HG03095 (cell line): ENCODE measurements around the gene NHS.

Experiments used
- ATAC-seq: cut with Tn5 transposase; IDR thresholded peaks from one replicate; pipeline ENCODE4 v1.9.1; 2021; ENCODE audit warnings: moderate library complexity; ENCODE audit not compliant: unreplicated experiment

Gene NHS

DNA sequence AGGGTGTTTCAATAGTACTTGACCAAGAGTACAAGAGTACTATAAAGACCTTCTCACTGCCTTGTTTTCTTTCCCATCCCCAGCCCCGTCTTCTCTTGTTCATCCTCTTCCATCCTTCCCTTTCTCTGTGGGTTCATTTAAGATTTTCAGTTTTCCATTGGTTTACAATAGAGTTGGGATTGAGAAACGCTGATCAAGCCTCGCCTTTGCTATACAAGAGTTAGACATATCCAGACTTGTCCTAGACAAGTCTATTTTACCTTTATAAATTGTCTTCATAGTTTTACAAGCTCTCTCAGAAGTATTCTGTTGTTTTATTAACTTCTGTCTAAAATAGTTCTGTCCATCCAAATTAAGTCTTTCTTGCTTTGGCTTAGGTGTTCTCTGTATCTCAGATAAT is 332.7 kb downstream of the NHS start:
- ATAC-seq = no peak

DNA sequence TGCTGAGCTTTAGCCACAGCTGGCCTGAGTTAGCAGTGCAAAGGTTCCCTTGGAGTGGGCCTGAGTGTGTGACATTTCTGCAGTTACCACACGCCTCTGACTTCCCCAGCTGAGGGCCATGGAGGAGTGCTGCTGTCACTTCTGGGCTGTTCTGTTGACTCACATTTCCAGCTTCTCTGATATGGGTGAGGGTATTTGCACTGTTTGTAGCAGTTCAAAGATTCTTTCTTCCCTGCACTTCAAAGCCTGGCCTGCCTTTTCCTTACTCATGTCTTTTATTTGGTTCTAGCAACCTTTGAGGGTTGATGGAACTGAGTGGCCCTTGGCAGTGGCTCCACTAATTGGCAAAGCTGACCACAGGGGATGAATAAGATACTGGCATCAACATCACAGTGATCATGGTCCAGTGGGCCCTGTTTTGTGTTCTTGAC is 335.9 kb downstream of the NHS start:
- ATAC-seq = no peak

DNA sequence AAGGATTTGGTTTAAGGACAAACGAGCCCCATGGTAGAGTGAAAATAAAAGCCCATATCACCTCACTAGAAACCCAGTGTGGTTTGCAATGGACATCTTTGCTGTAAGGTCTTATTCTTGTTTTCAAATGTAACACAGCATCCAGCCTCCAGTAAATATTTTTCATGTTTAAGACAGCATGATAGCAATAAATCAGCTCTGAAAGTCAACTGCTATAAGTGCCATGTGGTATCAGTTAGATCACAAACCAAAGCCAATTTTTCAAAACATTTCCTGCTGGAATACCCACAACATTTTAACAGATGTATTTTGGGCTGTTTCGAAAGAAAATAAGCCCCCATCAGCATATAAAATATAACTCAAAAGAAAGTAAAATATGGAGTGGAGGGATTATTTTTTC is 338.3 kb downstream of the NHS start:
- no peak for ATAC-seq

DNA sequence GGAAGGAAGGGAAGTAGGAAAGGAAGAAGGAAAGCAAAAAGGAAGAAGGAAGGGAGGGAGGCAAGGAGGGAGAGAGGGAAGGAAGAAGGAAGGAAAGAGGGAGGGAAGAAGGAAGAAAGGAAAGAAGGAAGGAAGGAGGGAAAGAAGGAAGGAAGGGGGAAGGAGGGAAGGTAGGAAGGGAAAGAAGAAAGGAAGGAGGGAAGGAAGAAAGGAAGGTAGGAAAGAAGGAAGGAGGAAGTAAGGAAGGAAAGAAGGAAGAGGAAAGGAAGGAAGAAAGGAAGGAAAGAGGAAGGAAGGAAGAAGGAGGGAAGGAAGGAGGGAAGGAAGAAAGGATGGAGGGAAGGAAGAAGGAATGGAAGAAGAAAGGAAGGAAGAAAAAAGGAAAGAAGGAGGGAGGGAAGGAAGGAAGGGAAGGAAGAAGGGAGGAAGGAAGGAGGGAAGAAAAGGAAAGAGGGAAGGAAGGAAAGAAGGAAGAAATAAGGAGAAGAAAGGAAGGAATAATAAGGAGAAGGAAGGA is 343.7 kb downstream of the NHS start:
- ATAC-seq = no peak

DNA sequence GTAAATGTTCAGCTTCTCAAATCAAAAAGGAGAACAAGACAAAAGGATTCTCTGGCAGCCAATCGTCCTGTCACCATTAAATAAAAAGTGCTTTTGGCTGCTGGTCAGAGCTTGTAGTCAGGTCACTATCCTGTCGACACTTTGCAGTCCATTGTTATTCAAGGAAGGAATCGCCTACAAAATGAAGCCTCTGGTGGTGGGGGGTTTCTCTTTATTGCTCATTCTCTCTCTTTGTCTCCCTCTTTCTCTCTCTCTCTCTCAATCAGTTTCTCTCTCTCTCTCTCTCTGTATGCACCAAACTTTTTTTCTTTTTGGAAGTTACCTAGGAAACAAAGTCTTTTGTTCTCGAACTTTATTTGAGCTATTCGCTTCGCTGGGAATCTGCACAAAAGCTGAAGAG is 344.7 kb downstream of the NHS start:
- no peak for ATAC-seq

DNA sequence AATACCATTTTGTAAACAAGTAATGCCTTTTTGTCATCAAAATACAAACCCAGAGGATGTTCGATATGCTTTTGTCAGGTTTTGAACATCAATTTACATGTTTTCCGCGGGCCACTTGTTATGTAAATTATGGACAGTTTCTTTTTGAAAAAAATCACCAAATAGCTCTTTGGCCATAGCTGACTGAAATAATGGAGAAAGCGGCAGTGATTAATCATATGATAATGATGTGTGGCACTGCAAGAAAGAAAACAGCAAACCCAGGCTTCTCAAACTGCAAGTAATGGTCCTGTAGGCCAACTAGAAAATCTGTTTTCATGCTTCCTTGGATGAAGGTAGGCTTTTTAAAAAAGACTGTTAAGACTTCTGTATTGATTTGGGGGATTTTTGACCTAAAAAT is 346.7 kb downstream of the NHS start:
- ATAC-seq = no peak

DNA sequence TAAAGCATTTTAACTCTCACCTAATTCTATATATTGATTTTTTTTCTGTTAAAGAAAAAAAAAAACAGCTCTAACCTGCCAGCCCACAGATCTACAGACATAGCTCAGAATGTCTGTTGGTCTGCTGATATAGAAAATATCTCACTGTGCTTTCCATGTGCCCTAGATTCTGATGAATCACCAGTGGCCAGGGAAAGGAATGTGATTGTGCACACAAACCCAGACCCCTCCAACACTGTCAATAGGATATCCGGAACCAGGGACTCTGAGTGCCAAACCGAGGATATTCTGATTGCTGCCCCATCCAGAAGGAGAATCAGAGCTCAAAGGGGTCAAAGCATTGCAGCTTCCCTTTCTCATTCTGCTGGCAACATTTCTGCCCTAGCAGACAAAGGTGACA is 350.2 kb downstream of the NHS start:
- ATAC-seq = no peak

DNA sequence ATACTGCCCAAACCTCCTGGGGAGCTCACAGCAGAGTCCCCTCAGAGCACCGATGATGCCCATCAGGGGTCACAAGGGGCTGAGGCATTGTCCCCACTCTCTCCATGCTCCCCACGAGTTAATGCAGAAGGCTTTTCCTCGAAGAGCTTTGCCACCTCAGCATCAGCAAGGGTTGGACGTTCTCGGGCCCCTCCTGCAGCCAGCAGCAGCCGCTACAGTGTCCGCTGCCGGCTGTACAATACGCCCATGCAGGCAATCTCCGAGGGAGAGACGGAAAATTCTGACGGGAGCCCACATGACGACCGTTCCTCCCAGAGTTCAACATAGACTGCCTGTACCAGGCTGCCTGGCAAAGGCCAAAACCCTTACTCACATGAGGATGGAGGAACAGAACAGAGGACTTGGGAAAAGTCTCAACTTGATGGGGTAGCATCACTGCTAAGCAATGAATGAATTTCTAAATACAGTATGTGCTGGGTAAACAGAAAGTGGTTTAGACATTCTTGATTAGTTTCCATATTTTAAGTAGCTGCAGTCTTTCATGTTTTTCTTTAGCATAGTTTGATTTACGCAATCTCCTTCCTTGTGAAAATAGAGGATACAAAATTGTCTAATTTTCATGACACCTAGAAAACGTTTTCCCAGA is 357.3 kb downstream of the NHS start:
- no peak for ATAC-seq

DNA sequence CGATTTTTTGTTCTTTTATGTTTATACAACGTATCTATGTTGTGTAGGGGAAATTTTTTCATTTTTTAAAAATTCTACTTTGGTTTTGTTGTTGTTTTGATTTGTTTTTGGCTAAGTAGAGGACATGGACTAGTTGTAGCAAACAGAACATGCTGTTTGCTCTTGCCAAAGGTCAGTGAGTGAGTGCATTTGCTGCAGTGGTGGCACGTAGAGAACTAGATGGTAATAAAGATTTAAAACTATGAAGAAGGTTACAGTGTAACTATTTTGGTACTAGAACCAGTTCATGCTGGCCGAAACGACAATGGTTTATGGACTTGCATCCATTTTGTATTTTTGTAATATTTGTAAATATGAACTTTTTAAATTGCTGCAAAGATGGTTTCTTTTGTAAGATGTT is 360.4 kb downstream of the NHS start:
- no peak for ATAC-seq

DNA sequence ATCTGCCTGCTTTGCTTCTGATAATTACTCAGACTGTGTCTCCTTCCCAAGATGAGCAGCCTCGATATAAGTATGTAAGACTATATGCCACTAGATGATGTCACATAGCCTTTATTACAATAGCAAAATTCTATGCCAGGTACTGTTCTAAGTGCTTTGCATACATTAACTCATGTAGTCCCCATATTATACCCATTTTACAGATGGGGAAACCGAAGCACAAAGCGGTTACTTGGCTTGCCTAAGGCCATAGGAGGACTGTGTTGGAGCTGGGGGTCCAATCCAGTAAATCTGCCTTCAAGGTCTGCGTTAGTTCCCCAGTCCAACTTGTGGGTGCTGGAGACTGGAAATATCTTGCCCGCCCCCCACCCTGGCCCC is 361.5 kb downstream of the NHS start:
- no peak for ATAC-seq

DNA sequence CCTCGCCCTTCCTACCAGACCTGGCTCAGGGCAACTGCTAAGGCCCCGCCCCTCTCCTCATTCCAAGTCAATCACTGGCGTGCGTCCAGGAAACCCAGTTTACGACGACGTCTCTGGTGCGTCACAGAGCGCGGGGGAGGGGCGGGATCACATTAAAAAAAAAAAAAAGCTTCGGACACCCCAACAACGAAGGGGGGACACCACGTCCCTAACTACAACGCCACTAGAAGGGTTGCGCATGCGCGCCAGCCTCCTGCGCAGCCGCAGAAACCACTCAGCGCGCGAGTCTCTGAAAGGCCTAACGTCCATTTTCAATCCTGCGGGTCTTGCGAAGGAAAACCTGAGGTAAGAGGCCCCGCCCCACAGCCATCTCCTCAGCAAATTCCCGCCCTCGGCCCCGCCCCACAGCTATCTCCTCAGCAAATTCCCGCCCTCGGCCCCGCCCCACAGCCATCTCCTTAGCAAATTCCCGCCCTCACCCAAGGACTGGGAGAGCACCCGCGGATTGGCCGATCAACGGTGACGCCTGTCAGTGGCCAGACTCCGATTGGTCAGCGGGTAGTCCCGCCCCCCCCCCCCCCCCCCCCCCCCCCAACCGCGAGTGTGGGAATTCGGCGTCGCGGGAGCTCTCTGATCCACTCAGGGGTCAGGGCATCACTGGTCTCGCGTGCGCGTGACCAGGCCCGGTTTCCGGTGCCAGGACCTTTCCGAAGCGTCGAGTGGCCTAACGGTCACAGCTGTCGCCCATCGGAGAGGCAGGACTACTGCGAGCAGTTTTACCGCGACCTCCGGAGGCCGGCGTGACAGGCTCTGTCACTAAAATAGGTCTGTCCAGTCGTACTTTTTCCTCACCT is 362.1 kb downstream of the NHS start, which contains the start of gene SCML1:
Gene SCML1 (plus strand): TSS at position 638 of the 854 bp plus-strand sequence. CDS start 6,694 bp downstream, outside the sequence.
- ATAC-seq = no peak

DNA sequence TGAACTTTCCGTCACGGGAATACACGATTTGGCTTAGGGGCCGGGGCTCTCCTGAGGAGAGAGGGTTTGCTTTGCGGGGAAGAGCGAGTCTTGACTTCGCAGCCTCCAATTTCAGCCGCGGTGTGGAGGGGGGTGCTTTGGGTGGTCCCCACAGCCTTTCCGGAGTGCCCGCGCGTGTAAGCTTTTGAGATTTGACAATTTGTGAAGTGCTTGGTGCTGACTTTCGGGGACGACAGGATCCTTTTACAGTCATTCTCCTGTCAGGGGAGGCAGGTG is 362.6 kb downstream of the NHS start:
- no peak for ATAC-seq

DNA sequence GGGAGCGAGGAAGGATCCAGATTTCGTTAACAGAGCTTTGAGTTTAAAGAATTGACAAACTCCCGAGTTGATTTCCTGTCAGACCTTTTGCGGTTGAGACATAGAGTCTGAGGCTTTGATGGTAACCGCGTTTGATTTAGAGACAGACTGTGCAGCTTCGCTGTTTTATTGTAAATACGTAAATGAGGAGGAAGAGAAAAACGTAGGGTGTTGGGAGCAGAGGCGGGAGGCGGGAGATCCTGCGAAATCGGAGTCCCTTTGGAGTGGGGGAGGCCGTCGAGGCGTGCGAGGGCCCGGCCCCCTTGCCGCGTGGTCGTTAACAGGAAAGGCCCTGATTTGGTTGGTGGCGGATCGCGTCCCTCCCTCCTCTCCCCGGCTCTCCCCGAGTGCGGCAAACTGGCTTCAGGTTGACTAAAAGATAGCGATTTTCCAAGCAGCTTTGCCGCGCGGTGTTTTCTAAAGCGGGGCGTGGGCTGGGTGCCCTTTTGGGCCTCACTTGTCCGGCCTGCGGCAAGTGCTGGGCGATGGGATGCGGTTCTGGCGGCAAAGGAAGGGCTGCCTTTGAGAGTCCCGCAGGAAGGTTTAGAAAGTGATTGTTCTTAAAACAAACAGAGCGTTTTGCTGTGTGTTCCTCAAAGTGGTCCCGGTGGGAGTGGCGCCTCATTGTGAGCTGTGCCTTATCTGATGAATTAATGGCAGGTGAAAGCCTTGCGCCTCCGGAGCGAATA is 363.1 kb downstream of the NHS start:
- ATAC-seq = no peak

DNA sequence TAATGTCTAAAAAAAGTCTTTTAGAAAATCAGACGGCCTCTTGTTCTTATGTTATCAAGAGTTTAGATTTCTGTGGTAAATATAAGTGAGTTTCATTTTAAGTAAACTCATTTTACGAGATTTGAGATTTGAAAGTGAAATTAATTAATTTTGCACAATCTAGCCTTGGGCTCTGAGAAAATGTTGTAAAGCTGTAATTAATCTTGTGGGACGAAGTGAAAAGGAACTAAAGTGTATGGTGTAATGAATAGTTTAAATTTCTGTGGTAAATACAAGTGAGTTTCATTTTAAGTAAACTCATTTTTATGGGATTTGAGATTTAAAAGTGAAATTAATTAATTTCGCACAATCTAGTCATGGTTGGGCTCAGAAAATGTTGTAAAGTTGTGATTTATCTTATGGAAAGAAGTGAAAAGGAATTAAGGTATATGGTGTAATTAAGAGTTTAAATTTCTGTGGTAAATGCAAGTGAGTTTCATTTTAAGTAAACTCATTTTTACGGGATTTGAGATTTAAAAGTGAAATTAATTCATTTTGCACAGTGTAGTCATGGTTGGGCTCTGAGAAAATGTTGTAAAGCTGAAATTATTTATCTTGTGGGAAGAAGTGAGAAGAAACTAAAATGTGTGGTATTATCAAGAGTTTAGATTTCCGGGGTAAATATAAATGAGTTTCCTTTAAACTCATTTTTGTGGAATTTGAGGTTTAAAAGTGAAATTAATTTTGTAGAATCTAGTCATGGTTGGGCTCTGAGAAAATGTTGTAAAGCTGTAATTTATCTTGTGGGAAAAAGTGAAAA is 363.9 kb downstream of the NHS start:
- ATAC-seq = no peak

DNA sequence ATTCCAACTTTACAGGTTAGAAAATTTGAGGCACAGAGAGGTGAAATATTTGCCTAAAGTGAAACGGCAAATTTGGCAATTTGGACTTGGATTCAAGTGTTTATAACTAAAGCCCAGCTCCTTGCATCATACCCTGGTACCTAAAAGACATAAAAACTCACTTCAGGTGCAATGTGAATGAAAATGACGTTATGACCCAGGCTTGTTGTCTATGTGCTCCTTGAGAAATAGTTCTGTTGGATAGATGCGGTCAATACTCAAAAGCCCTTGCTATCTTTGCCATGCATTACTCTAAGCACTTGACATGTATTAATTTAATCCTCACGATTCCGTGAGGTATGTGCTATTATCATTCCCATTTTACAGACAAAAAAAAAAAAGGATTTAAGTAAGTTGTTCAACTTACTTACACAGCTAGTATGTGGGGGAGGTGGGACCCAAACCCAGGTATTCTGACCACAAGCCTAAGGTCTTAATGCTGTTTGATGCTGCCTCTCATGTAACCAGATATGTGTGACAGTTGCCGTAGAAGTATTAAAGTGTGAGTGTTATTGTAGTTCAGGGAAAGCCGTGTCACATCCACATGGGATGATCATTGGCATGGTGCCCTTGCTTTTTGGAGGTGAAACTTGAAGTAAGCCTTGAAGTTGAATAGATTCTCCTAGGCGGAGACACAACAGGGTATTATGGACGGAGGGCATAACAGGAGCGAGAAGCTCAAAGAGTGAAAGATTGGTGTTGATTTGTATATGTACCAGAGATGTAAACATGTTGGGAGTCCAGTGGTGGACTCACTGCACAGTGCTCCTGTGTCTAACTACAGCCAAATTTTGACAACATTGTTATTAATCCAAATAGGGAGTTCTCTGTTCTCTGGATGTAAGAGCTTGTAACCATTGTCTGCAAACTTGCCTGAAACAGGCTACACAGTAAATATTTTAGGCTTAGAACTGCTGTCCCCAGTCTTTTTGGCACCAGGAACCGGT is 365.4 kb downstream of the NHS start:
- ATAC-seq = no peak

DNA sequence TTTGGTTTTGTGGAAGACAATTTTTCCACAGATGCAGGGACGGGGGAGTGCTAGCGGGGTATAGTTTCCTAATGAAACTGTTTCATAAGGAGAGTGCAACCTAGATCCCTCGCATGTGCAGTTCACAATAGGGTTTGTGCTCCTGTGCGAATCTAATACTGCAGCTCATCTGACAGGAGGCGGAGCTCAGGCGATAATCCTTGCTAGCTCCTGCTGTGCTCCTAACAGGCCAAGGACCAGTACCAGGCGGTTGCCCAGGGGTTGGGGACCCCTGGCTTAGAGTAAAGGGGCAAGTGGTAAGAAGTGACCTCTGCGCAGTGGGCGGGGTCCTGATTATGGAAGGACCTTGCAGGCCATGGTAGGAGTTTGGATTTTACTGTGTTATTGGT is 366.1 kb downstream of the NHS start:
- no peak for ATAC-seq

DNA sequence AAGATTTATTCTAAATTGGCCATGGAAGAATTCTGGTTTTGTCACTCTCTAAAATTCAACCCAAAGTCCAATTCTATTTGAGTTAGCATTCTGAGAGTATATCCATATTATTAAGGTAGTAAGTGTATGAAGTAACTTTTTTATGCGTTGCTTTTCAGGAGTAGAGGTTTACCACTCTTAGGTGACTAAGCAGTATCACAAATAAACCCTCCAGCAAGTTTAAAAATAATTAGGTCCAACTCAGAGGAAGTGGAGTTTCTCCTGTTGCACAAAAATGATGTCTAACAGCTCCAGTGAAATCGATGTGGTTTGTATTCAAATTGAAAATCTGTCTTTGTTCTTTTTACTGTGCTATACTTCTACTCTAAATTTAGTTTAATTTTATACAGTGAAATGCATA is 368.9 kb downstream of the NHS start:
- ATAC-seq = no peak

DNA sequence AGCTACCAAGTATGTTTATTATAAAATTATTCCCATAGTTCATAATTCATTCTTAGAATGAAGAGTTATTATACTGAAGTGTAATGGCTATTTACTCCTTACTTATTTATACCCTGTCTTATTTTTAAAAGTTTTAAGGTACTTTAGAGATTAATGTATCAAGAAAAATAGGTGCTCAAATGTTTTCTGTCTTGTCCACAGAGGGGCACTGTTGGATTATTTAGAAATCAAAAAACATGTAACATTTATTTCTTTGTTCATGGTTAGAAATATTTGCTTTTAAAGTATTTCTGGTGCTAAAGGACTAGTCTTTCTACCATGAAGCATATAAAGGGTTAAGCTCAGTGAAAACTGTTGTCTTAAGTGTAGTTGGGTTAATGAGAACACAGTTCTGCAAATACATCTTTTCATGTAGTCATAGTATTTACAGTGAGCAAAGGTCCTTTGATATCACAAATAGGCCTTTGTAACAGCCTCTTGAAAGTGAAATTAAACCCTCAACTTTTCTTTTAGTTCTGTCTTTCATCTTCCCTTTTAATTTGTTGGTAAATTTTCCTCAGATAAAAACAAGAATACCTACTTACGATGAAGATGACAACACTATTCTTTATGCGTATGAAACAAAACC is 370.0 kb downstream of the NHS start:
- no peak for ATAC-seq

DNA sequence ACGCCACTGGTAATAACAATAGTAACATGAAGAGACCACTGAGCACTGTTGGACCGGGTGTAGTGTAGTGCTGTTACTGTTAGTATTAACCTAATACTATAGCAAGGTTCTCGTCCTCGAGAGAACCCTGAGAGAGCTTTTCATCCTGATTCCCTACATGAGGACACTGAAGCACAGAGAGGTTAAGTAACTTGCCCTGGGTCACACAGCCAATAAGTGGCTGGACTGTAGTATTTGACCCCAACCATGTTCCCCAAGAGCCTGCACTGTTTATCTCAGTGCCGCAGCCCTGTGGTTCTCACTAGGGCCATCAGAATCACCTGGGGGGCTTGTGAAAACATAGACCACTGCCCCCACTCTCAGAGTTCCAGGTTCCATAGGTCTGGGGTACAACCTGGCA is 372.7 kb downstream of the NHS start:
- no peak for ATAC-seq
